Liver (tissue), 9 donors: ENCODE measurements around the gene SCUBE1. TPM values are rescaled to one million over a fixed set of nuclear protein-coding genes. Genes with fewer than 3 reads are reported as not detected.

Experiments
- DNase-seq: peaks from one replicate; pipeline ENCODE4 v3.0.0-alpha.2; 2017; ENCODE audit warnings: low spot score
- H3K27ac ChIP-seq, 2 donors: one replicate each; pipeline ENCODE4 v1.7.0; 2013; ENCODE audit warnings: inconsistent platforms in 2 of 2, low read length in 2 of 2, control low read depth in 1 of 2, low read depth in 1 of 2, mild to moderate bottlenecking in 1 of 2
- H3K27me3 ChIP-seq, 4 donors: one replicate each; pipeline versions ENCODE4 v1.6.1 to v1.7.0; 2013; ENCODE audit warnings: low read length in 3 of 4, inconsistent platforms in 1 of 4, mild to moderate bottlenecking in 1 of 4, moderate library complexity in 1 of 4; ENCODE audit not compliant: control insufficient read depth in 4 of 4, insufficient read depth in 4 of 4
- H3K36me3 ChIP-seq, 4 donors: one replicate each; pipeline versions ENCODE4 v1.6.1 to v1.7.0; 2013; ENCODE audit warnings: low read length in 3 of 4, mild to moderate bottlenecking in 3 of 4, low read depth in 1 of 4, moderate library complexity in 1 of 4; ENCODE audit not compliant: control insufficient read depth in 4 of 4, insufficient read depth in 3 of 4
- H3K4me1 ChIP-seq, 4 donors: one replicate each; pipeline versions ENCODE4 v1.6.1 to v1.7.0; 2013; ENCODE audit warnings: low read length in 3 of 4, mild to moderate bottlenecking in 3 of 4, moderate library complexity in 1 of 4; ENCODE audit not compliant: control insufficient read depth in 4 of 4, insufficient read depth in 4 of 4
- H3K4me3 ChIP-seq, 3 donors: one replicate each; pipeline versions ENCODE4 v1.6.1 to v1.7.0; 2013; ENCODE audit warnings: low read length in 3 of 3, control low read depth in 1 of 3, low read depth in 1 of 3, mild to moderate bottlenecking in 1 of 3
- H3K9ac ChIP-seq, 2 donors: one replicate each; pipeline ENCODE4 v1.7.0; 2013; ENCODE audit warnings: low read length in 2 of 2, mild to moderate bottlenecking in 2 of 2, moderate library complexity in 2 of 2, control low read depth in 1 of 2, low read depth in 1 of 2
- H3K9me3 ChIP-seq, 4 donors: one replicate each; pipeline versions ENCODE4 v1.6.1 to v1.7.0; 2013; ENCODE audit warnings: low read length in 3 of 4; ENCODE audit not compliant: control insufficient read depth in 4 of 4
- EGR1 ChIP-seq, 2 donors: IDR thresholded peaks; 2 replicates each; pipeline ENCODE4 v1.6.1; 2016 to 2018; ENCODE audit warnings: antibody characterized with exemption in 2 of 2, low read depth in 2 of 2
- FOXA1 ChIP-seq: IDR thresholded peaks from 2 replicates; pipeline ENCODE4 v1.6.1; 2016; ENCODE audit warnings: antibody characterized with exemption
- FOXA2 ChIP-seq: IDR thresholded peaks from 2 replicates; pipeline ENCODE4 v1.6.1; 2016; ENCODE audit warnings: antibody characterized with exemption
- GABPA ChIP-seq, 2 donors: IDR thresholded peaks in 1 of 2; conservative IDR thresholded peaks in 1 of 2; 2 replicates each; pipeline ENCODE4 v1.6.1; 2016; ENCODE audit warnings: antibody characterized with exemption in 2 of 2, mild to moderate bottlenecking in 1 of 2, moderate library complexity in 1 of 2
- HNF4A ChIP-seq, 2 donors: conservative IDR thresholded peaks; 2 replicates each; pipeline ENCODE4 v1.6.1; 2016; ENCODE audit warnings: antibody characterized with exemption in 2 of 2, mild to moderate bottlenecking in 2 of 2
- HNF4G ChIP-seq: IDR thresholded peaks from 2 replicates; pipeline ENCODE4 v1.6.1; 2016; ENCODE audit warnings: antibody characterized with exemption
- NR2F2 ChIP-seq: IDR thresholded peaks from 2 replicates; pipeline ENCODE4 v1.6.1; 2016; ENCODE audit warnings: antibody characterized with exemption
- RAD21 ChIP-seq, 2 donors: IDR thresholded peaks; 2 replicates each; pipeline ENCODE4 v1.6.1; 2016; ENCODE audit warnings: antibody characterized with exemption in 2 of 2, mild to moderate bottlenecking in 2 of 2
- RXRA ChIP-seq, 2 donors: IDR thresholded peaks; 2 replicates each; pipeline ENCODE4 v1.6.1; 2017 to 2018; ENCODE audit warnings: antibody characterized with exemption in 2 of 2, mild to moderate bottlenecking in 1 of 2
- SP1 ChIP-seq: IDR thresholded peaks from 2 replicates; pipeline ENCODE4 v1.6.1; 2018; ENCODE audit warnings: antibody characterized with exemption, mild to moderate bottlenecking
- TAF1 ChIP-seq: conservative IDR thresholded peaks from 2 replicates; pipeline ENCODE4 v1.6.1; 2016; ENCODE audit warnings: antibody characterized with exemption, mild to moderate bottlenecking
- YY1 ChIP-seq: IDR thresholded peaks from 2 replicates; pipeline ENCODE4 v1.6.1; 2016; ENCODE audit warnings: antibody characterized with exemption, mild to moderate bottlenecking
- WGBS: extraction: QIAGEN DNeasy Blood & Tissue Kit; methylation state at CpG from one replicate; pipeline ENCODE4 v1.1.7; 2013; 5-methylcytosine and 5-hydroxymethylcytosine counted together
- polyA plus RNA-seq, 2 donors: library from polyadenylated mRNA; stranded (reverse) in 1 of 2; unstranded in 1 of 2; fragments of 200-250 nt in 1 of 2; fragments of >200 nt in 1 of 2; fragmentation: Nextera tagmentation in 1 of 2; extraction: Ambion mirVana in 1 of 2; gene quantifications; one replicate each; pipeline versions ENCODE4 v1.2.1 to v1.2.3, GENCODE V29; 2013 to 2015
- total RNA-seq, 2 donors: library from RNA; depleted of rRNA; stranded (reverse); fragments of >200 nt; gene quantifications; one replicate each; pipeline ENCODE4 v1.2.3, GENCODE V29; 2014
- TF ChIP-seq, protein P1 (sequence below): IDR thresholded peaks from 2 replicates; pipeline ENCODE4 v1.6.1; 2016; ENCODE audit warnings: antibody characterized with exemption, mild to moderate bottlenecking
- TF ChIP-seq, protein P2 (sequence below): IDR thresholded peaks from 2 replicates; pipeline ENCODE4 v1.6.1; 2016; ENCODE audit warnings: antibody characterized with exemption
- TF ChIP-seq, protein P3 (sequence below): IDR thresholded peaks from 2 replicates; pipeline ENCODE4 v1.6.1; 2016; ENCODE audit warnings: antibody characterized with exemption
- TF ChIP-seq, protein P4 (sequence below): fragments of 150-350 bp; IDR thresholded peaks from 2 replicates; pipeline ENCODE4 v1.5.1; 2017; ENCODE audit warnings: improper control_type of control experiment, low read depth, low read length; ENCODE audit not compliant: missing input control
- donor health status: healthy.
- donor health status: healthy.
- donor health status: healthy.
- donor health status: healthy.
- donor health status: healthy.

The SCUBE1 gene
- total and polyA plus RNA-seq, 4 donors, result 0.07 to 0.46 (median 0.08) TPM; not detected in 1

DNA sequence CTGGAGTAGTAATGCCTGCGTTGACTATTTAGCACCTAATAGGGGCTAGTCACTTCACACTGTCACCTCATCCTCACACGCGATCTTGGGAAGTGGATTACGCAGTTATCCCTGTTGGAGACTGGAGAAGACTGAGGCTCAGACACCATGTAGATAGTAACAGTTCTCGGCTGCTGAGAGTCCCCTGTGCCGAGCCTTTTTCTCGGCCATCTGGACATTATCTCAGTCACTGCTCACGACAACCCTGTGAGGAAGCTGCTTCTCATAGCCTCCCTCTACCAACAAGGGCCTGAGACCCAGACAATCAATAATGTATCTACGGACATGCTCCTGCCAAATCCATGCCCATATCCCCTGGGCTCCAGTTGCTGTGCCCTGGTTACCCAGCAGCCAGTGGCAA, 25.9 kb downstream of the SCUBE1 start (continued):
- TF ChIP-seq, protein P1, sequence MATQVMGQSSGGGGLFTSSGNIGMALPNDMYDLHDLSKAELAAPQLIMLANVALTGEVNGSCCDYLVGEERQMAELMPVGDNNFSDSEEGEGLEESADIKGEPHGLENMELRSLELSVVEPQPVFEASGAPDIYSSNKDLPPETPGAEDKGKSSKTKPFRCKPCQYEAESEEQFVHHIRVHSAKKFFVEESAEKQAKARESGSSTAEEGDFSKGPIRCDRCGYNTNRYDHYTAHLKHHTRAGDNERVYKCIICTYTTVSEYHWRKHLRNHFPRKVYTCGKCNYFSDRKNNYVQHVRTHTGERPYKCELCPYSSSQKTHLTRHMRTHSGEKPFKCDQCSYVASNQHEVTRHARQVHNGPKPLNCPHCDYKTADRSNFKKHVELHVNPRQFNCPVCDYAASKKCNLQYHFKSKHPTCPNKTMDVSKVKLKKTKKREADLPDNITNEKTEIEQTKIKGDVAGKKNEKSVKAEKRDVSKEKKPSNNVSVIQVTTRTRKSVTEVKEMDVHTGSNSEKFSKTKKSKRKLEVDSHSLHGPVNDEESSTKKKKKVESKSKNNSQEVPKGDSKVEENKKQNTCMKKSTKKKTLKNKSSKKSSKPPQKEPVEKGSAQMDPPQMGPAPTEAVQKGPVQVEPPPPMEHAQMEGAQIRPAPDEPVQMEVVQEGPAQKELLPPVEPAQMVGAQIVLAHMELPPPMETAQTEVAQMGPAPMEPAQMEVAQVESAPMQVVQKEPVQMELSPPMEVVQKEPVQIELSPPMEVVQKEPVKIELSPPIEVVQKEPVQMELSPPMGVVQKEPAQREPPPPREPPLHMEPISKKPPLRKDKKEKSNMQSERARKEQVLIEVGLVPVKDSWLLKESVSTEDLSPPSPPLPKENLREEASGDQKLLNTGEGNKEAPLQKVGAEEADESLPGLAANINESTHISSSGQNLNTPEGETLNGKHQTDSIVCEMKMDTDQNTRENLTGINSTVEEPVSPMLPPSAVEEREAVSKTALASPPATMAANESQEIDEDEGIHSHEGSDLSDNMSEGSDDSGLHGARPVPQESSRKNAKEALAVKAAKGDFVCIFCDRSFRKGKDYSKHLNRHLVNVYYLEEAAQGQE, result no peak
- TF ChIP-seq, protein P2, sequence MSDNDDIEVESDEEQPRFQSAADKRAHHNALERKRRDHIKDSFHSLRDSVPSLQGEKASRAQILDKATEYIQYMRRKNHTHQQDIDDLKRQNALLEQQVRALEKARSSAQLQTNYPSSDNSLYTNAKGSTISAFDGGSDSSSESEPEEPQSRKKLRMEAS, result no peak
- TF ChIP-seq HNF4A (conservative IDR thresholded peaks at IDR 0.05), result no peak
- TF ChIP-seq GABPA (IDR thresholded peaks at IDR 0.05 in 1 of 2, conservative IDR thresholded peaks at IDR 0.05 in 1 of 2), result no peak
- no peak for TF ChIP-seq EGR1 (IDR thresholded peaks at IDR 0.05; ENCODE audit: low read depth in 2 of 2)
- TF ChIP-seq, protein P3, sequence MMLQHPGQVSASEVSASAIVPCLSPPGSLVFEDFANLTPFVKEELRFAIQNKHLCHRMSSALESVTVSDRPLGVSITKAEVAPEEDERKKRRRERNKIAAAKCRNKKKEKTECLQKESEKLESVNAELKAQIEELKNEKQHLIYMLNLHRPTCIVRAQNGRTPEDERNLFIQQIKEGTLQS, result no peak
- TF ChIP-seq SP1, result no peak
- no peak for TF ChIP-seq RAD21 (IDR thresholded peaks at IDR 0.05)
- no peak for TF ChIP-seq YY1
- TF ChIP-seq FOXA2, result no peak
- no peak for TF ChIP-seq HNF4G
- no peak for TF ChIP-seq FOXA1

DNA sequence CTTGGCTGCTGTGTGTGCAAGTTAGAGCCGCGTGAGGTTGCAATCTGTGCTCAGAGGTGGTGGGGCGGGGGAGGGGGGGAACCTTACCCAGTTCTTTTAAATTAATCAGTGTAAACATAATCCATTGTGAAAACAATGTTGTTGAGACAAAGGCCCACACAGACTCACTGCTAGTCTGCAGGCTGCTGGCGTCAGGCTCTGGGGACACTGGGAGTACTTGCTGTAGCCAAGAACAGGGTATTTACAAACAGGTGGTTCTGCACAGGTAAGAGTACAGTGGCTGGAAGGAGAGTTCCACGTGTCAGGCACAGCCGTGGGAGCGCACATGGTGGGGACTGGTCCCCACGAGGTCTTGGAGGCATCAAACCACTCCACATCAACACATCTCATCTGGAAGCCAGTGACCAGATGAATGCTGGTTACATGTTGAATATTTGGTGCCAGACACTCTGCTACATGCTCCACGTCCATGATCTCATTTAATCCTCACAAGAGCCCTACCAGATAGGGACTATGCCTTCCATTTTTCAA, 27.4 kb downstream of the SCUBE1 start:
- no peaks in the 10 kb centered on the region for H3K9me3 ChIP-seq
- H3K4me1 ChIP-seq, result no peaks in the 10 kb centered on the region
- no peak for DNase-seq
- H3K27ac ChIP-seq, result no peak overlapping the region
- WGBS, result 66% methylated on average over 9 of the region's 9 CpGs
- no peaks in the 10 kb centered on the region for H3K27me3 ChIP-seq
- TF ChIP-seq YY1 (no peak), RXRA (IDR thresholded peaks at IDR 0.05) (no peak), EGR1 (IDR thresholded peaks at IDR 0.05; ENCODE audit: low read depth in 2 of 2) (no peak), SP1 (no peak), NR2F2 (no peak), HNF4A (conservative IDR thresholded peaks at IDR 0.05) (no peak), GABPA (IDR thresholded peaks at IDR 0.05 in 1 of 2, conservative IDR thresholded peaks at IDR 0.05 in 1 of 2) (no peak), FOXA1 (no peak), TAF1 (no peak), RAD21 (IDR thresholded peaks at IDR 0.05) (no peak), HNF4G (no peak)
- TF ChIP-seq, protein P1, result no peak
- TF ChIP-seq, protein P3, result no peak
- TF ChIP-seq, protein P4, sequence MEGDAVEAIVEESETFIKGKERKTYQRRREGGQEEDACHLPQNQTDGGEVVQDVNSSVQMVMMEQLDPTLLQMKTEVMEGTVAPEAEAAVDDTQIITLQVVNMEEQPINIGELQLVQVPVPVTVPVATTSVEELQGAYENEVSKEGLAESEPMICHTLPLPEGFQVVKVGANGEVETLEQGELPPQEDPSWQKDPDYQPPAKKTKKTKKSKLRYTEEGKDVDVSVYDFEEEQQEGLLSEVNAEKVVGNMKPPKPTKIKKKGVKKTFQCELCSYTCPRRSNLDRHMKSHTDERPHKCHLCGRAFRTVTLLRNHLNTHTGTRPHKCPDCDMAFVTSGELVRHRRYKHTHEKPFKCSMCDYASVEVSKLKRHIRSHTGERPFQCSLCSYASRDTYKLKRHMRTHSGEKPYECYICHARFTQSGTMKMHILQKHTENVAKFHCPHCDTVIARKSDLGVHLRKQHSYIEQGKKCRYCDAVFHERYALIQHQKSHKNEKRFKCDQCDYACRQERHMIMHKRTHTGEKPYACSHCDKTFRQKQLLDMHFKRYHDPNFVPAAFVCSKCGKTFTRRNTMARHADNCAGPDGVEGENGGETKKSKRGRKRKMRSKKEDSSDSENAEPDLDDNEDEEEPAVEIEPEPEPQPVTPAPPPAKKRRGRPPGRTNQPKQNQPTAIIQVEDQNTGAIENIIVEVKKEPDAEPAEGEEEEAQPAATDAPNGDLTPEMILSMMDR, result no peak
- no peak overlapping the region for H3K9ac ChIP-seq
- H3K36me3 ChIP-seq, result no peaks in the 10 kb centered on the region
- no peak overlapping the region for H3K4me3 ChIP-seq
